NCI-H2227 (cell line): ENCODE data around the gene ALDH1B1.
"Not testable (repeated sequence)": the region's sequence is repeated elsewhere in the genome, so short reads cannot be mapped to it uniquely, and the experiment has no call there.

ENCODE experiments used
- DNase-seq: peaks from one replicate; lab custom pipeline; 2025; ENCODE audit not compliant: unreplicated experiment; lab: John Stamatoyannopoulos, UW

Gene ALDH1B1

DNA sequence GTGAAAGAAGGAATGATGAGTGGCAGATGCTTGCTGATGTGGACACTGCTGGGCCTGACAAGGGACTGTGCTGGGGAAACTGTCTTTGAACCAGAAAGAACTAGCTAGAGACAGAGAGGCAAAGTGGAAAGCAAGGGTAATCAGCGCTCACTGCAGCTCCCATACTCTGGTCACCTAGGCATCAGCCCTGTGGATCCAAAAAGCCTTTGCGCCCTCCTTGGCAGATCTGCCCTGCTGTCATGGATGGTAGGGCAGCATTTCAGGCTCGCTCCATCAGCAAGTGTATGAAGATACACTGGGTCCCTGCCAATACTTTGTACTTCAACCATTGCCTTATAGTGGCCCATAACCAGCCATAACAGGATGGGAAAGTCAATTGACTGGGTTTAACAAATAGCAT is 6.6 kb upstream of the ALDH1B1 start:
- DNase-seq, result no peak

DNA sequence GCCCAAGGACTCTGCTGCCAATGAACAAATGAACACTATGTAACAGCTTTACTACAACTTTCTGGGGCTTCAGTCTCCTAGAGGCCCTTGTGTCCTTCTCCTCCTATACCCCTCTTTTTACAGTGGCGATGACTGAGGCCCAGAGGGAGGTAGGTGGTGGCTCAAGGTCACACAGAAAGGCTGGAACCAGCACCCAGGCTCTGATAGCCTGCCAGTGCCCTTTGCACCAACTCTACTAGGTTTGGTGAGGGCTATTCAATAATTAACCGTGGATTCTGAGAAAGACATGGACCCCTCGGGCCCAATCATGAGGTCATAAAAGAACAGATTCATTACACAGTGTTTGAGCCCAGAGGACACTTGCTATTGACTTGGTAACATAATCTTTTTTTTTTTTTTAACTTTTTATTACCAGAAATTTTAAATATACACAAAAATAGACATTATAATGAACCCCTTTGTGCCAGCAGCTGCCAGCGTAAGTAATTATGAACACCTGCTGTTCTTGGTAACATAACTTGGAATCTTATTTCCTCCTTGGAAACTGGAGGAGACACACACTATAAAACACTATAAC is 6.1 kb upstream of the ALDH1B1 start:
- DNase-seq, result no peak

- DNase-seq, result no peak
Measured at GRCh38 chr9:38387066-38387465, 5.4 kb upstream of the ALDH1B1 start.

- DNase-seq, result no peak
Measured at GRCh38 chr9:38387751-38388150, 4.8 kb upstream of the ALDH1B1 start.

DNA sequence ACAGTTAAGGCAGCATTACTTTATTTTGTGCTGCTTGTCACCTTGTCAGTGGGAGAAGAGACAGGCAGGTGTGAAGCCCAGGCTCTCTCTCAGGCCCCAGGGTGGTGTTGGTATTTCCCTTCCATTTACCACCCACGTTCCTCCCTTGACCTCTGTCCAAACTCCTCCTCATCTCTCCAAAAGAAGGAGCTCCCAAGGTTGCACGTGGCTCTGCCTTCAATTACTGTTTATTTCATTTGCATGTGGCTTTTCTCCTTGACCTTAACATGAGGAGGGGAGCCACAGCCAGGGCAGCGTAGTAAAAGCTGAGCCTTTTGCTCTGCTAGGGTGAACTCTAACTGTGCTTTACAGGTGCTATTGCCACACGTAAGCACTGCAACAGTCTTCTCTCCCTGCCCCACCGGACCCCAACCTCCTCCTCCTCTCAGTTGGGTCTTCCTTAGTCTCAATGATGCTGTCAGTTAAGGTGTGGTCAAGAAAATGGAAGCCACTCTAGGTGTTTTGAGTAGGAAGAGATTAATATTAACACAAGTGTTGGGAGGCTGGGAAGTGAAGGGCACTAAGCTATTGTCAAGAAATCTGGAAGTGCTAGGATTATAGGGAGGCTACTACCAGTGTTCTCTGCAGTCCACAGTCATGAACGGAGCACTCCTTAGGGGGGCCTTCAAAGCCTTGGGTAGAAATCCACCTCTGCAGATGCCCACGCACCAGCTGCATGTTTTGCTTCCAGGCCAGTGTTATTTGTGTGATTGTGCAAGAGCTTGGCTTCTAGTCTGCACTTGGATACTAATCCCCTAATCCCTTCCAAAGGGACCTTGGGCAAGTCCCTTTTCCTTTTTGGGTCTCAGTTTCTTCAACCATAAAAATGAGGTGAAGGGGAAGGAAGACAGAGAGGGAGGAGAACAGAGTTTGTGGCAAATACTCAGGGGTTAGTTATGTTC is 3.9 kb upstream of the ALDH1B1 start:
- DNase-seq, result no peak

GRCh38 chr9:38389313-38389712 is 3.2 kb upstream of the ALDH1B1 start:
- no peak for DNase-seq

GRCh38 chr9:38390442-38390841 is 2.1 kb upstream of the ALDH1B1 start:
- DNase-seq, result no peak

DNA sequence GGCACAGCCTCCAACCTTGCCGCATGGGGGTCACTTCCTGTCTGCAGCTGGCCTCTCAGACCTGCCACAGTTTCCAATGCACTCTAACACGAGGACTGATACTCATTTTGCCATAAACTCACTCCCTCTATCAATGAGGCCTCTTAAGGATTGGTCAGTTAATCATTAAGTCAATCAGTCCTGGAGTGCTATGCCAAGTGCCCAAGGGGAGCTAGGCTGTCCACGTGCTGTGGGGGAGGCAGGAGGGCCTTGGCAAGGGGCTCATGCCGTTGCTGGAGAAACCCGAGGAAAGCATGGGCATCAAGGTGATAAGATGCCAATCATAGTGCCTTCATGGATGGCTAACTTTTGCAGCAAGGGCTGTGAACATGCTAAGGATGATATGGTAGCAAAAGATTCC is 1.7 kb upstream of the ALDH1B1 start:
- no peak for DNase-seq

- no peak for DNase-seq
Measured at GRCh38 chr9:38391278-38392118, 1.0 kb upstream of the ALDH1B1 start.

DNA sequence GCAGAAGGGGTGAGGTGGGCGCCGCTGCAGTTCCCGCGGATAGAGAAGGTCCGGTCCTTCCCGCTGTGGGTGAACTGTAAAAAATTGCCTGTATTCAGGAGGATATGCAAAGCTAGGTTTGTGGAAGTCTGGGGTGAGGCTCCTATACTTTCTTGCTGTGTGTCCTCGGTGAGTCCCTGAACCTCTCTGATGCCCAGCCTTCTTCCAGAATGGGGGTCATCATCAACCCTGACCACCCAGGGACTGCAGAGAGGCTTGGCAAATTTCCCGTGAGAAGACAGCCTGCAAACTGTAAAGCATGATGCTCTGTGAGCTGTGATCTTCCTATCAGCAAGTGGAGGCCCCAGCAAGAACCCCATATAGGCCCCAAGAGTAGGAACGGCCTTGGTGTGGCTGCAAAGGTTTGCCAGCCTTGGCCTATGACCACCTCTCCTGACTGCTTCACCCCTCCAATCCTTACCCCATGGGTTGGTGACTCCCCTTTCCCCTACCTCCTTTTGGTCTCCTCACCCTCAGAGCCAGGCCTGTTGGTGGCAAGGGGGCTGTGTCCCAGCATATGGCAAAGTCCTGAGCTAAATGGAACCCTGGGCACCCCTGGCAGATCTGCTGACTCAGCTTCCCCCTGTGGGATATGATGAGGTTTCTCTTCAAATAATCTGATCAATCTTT is 760 bp downstream of the ALDH1B1 start:
- DNase-seq, result no peak

DNA sequence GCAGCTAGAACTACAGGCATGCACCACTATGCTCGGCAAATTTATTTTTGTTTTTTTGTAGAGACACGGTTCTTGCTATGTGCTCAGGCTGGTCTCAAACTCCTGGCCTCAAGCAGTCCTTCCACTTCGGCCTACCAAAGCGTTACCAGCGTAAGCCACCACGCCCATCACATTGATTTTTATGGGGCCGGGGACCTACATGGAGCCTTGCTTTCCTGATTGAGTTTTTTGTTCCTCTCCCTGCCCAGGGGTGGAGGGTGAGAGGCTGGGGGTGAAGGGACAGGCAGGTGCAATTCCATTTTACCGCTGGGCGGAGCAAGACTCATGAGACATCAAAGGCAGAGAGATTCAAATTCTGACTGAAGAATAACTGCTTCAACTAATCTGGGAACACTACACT is 1.9 kb downstream of the ALDH1B1 start:
- no peak for DNase-seq

GRCh38 chr9:38395653-38396370 is 3.3 kb downstream of the ALDH1B1 start:
- no peak for DNase-seq

GRCh38 chr9:38396371-38396671 is 3.8 kb downstream of the ALDH1B1 start:
- no peak for DNase-seq

GRCh38 chr9:38399191-38399590 is 6.7 kb downstream of the ALDH1B1 start:
- not testable (repeated sequence) for DNase-seq

DNA sequence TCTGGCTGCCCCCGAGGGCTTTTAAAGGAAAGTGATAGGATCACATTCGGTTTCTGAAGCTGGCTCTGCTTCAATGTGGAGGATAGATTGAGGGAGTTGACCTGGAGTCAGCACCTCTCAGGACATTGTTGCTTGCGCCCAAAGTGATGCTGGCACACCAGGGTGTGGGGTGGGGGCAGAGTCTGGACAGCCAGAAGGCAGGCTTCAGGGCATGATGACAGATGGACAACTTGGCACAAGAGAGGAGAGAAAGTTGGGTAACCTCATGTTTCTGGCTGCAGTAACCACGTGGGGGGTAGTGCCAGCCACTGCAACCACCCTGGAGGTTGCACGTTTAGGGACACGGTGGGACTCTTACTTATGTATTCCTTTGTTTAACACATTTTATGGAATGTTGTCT is 9.5 kb downstream of the ALDH1B1 start:
- DNase-seq, result no peak

DNA sequence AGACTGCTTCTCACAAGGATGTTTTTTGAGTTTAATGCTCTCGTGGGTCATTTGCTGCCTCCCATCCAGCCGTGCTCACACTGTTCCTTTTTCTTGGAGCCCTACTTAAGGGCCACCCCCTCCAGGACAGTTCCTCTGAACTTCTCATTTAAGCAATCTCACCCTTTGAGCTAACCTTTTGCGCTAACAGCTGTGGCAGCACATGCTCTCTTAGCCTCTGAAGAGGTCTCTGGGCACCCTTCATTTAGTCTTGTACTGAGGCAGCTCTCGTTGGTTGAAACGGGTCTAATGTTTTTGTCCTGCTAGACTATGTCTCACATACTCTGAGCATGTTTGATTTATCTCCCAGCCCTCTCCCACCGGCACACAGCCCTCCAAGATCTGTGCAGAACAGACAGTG is 11.8 kb downstream of the ALDH1B1 start:
- DNase-seq, result no peak

- no peak for DNase-seq
Measured at GRCh38 chr9:38405785-38406184, 13.3 kb downstream of the ALDH1B1 start.

DNA sequence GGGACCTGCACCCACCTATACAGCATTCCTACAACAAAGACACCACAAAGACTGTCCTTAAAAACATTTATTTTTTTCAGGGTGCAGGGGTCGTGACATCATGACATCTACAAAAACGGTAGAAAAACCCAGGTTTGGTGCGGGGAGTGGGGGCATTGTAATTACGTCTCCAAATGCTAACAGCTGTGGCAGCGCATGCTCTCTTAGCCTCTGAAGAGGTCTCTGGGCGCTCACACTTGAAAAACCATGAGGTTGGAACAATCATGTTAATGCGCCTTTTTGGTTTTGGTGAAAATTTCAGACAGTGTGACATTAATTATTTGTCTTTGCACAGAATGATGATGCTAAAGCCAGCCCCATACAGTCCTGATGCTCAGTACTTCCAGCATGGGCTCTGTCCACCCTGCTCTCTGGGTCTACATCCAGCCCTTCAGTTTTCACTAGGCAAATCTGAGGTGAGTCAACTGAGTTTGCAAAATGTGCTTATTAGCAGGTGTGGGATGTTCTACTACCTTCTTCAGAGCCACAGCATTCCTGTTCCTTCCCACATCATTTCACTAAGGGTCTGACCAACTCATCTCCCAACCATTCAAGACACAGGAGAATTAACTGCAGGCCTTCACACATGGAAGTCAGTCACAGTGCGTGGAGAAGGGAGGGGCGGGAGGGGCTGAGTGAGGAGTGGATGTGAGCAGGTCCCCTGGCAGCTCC is 14.1 kb downstream of the ALDH1B1 start:
- DNase-seq, result no peak

- no peak for DNase-seq
Measured at GRCh38 chr9:38408719-38409118, 16.2 kb downstream of the ALDH1B1 start.

DNA sequence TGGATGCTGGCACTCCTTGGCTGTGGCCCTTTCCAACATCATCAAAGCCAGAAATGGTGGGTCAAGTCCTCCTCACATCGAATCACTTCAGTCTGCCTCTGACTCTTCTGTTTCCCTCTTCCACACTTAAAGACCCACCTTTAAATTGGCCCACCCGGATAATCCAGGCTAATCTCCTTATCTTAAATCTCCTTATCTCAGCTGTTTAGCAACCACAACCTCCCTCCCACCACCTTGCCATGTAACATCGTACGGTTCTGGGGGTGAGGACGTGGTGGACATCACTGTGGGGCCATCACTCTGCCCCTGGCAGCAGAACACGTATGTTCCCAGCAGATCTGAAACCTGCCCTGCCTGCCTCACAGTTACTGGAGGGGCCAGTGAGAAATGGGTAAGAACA is 20.2 kb downstream of the ALDH1B1 start:
- no peak for DNase-seq
